T-helper 1 cell (primary cell): ENCODE data around the gene TOR2A.

Experiments
- DNase-seq, 5 donors: peaks; one replicate each; pipeline ENCODE4 v3.0.0-alpha.2; 2012 to 2020

TOR2A gene

DNA sequence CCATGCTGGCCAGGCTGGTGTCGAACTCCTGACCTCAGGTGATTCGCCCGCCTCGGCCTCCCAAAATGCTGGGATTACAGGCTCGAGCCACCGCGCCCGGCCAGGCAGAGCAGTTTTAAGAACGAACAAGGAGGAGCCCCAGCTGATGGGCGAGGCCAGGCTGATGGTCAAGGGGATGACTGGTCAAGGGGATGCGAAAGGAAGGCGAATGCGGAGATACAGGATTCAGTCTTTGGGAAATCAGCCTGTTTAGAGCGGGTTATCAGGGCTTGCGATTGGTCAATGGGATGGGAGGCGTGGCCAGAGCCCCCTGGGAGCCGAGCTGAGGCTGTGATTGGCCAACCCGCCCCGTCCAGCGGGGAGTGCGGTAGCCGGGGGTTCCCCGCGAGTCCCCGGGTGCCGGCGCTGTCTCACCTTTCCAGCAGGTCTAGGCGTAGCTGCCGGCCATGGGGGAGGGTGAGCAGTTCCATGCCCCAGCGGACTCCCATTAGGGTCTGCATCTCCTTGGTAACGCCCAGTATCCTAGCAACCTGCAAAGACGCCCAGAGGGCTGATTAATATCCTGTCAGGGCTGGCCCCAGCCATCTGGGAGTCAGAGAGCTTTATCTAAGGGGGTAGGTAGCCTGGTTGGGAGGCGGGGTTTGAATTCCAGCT lies 7.5 kb upstream of the TOR2A start:
- no peak for DNase-seq

DNA sequence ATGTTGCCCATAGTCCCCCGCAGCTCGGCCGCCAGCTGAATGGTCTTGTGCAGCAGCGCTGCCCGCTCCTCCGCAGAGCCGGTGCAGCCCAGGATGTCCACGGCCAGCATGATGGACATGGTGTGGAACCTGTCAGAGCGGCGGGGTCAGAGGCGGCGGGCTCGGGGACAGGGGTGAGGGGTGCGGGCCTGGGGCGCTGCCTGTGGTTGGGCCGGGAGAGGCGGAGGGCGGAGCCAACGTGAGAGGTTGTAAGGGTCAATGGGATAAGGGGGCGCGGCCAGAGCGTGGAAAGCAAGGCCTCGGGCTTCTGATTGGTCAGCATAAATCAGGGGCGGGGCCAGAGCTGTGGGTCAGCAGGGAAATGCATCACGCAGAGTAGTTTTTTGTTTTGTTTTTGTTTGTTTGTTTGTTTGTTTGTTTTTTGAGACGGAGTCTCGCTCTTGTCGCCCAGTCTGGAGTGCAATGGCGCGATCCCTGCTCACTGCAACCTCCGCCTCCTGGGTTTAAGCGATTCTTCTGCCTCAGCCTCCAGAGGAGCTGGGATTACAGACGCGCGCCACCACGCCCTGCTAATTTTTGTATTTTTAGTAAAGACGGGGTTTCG lies 6.8 kb upstream of the TOR2A start:
- DNase-seq: no peak

DNA sequence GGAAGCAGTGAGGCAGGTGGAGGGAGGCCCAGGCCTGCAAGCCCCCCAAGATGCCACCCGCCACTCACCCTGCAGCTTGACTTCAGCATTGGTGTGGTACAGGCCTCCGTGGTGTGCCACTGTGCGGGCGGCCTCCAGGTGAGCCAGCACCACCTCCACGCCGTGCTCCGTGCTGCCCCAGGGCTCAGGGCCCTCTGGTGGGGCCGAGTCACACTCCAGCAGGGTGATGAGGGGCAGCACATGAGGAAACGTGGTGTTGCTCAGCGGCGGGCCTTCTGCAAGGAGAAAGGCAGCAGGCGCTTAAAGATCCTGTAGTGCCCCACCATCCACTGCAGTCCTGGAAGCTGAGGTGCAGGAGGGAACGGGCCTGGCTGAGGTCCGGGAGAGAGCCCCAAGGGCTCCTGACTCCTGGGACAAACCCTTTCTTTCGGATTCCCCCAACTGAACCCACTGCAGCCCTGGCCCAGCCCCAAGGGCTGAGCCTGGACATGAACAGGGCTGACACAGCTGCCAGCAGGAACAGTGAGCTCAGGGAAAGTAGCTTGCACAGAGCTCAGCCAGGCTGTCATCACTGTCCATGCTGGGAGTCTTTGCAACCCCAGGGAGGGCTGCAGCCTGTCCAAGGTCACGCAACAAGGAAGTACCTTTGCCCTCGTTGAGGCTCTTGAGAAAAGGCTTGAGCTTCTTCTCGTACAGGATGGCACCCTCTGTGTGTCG lies 4.7 kb upstream of the TOR2A start:
- no peak for DNase-seq

DNA sequence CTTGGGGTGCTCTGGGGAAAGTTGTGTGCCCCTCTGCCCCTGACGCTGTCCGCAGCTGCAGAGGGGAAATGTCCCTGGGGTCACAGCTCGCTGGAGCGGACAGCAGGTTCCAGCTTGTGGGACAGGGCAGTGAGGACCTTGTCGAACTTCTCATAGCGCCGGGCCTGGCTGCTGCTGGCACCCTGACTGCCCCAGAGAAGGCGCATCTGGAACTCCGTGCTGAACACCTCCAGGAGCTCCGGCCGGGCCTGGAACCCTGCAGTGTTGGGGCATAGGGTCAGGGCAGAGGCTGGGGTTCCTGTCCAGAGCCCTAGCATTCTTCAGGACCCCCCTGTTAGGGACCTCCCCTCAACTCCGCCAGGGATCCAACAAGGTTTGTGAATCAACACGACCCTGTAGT lies 3.6 kb upstream of the TOR2A start:
- DNase-seq: no peak

DNA sequence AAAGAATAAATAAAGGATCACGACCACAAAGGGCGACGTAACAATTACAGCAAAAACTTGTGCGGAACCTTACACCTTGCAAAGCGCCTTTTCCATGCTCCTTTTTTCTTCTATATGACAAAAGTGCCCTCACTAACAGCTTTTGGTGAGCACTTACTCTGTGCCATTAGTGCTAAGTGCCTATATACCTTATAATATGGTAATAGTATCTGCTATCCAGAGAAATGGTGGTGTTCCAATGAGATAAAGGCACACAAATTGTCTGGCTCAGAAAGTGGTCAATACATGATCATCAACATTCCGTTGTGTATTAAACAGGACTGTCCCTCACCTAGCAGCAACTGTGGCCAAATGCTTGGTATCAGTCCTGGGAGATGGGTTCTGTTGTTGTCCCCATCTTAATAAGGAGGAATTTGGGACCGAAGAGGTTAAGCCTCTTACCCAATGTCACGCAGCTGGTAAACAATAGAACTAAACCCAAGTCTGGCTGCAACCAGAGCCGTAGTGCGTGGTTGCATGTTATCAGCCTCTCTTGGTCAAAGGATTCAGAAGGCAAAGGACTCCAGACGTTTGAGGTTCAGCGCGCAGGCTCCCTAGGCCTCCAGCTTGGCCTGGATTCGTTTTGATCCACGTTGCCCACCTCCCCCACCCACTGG lies 564 bp upstream of the TOR2A start:
- DNase-seq: no peak

DNA sequence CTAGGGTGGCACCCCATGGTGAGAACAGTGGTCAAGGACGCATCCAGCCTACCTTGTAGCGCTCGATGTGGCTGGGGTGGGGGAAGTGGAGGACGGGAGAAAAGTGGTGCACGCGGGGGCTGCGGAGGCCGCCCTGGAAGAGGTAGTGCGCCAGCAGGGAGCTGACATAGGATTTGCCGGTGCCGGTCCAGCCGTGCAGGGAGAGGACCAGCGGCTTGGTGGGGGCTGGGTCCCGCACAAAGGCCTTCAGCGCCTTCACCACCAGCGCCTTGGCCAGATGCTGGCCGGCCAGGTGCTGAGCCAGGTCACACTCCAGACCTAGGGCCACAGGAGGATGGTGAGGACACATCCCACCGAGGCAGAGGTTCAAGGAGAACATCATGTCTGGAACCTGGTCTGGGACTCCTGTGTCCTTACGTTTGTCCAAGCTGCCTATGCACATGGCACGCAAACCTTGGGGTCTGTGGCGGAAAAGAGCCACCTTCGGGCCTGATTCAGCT lies 797 bp downstream of the TOR2A start:
- no peak for DNase-seq

DNA sequence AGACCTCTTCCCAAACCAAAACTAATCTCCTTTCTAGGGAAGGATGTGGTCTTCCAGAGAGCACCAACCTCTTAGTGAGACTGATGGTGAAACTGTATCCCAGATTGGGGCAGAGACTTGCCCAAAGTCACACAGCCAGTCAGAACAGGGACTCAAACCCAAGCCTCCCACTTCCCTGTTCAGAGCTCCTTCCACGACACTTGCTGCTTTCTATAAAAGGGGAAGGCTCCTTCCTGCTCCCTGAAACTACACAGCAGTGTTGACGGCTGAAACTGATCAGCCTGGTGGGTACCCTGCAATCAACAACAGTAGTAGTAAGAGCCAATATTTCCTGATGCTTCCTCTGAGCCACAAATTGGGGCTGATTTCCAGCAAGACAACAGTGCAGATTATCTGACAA lies 1.5 kb downstream of the TOR2A start:
- DNase-seq: no peak

DNA sequence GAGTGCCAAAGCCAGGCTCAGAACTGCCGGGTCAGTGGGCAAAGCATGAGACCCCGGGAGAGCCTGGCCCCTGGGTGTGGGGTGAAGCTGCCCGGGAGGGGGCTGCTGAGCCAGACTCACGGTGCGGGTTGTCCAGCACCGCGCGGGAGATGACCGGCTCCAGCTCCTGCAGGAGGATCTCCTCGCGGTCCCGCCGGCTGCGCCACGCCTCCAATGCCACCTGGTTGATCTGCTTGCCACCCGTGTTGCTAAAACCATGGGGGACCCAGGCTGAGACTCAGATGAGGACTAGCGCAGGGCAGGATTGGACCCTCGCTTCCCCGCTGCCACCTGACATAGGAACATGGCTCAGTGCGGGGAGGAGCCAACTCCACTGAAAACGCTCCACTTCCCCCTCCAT lies 2.6 kb downstream of the TOR2A start:
- DNase-seq: no peak

DNA sequence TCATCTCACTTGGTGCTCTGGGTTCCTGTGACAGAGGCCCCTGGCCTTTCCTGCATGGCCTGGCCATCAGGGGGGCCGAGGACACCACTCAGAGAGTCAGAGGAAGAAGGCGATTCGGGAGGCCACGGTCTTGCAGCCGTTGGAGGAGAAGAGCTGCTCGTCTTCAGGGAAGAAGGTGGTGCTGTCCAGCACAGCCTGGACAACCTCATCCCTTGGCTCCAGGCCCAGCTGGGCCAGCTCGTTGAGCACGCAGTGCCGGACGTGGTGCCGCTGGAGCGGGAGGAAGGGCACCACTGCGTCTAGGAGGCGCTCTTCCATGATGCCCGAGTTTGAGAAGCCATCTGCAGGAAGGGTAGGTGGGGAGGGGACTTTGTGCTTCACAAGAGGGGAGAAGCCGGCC lies 3.2 kb downstream of the TOR2A start:
- DNase-seq: no peak

DNA sequence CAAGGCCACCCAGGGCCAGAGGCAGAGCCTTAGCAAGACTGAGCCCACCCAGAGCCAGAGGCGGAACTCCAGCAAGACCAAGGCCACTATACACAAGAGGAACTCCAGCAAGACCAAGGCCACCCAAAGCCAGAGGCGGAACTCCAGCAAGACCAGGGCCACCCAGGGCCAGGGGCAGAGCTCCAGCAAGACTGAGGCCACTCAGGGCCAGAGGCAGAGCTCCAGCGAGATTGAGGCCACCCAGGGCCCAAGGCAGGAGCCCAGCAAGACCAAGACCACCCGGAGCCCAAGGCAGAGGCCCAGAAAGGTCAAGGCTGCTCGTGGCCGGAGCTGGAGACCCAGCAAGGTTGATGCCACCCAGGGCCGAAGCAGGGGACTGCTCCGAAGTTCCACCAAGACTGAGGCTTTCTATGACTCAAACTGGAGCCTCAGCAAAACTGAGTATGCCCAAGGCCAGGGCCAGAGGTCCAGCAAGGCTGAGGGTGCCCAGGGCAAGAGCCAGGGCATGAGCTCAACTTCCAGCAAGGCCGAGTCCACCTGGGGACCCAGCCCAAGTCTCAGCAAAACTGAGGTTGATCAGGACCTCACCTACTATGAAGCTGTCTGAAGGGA lies 4.2 kb downstream of the TOR2A start:
- no peak for DNase-seq

DNA sequence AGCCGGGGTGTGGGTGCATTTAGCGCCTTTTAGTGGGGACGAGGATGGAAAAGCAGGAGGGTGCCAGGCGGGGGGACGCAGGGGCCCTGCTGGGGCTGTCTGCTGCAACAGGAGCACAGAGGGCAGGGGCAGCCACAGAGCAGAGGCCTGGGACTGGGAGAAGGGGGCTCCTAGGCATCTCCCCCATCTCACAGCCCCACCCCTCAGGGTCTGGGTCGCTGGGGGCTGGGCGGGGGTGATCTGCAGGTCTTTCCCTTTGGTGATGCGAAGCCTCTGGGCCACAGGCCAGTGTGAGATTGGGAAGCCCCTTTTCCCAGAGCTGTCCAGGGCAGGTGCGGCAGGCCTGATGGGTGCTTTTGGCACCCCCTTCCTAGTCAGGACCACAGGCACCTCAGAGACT lies 4.8 kb downstream of the TOR2A start:
- DNase-seq: no peak

DNA sequence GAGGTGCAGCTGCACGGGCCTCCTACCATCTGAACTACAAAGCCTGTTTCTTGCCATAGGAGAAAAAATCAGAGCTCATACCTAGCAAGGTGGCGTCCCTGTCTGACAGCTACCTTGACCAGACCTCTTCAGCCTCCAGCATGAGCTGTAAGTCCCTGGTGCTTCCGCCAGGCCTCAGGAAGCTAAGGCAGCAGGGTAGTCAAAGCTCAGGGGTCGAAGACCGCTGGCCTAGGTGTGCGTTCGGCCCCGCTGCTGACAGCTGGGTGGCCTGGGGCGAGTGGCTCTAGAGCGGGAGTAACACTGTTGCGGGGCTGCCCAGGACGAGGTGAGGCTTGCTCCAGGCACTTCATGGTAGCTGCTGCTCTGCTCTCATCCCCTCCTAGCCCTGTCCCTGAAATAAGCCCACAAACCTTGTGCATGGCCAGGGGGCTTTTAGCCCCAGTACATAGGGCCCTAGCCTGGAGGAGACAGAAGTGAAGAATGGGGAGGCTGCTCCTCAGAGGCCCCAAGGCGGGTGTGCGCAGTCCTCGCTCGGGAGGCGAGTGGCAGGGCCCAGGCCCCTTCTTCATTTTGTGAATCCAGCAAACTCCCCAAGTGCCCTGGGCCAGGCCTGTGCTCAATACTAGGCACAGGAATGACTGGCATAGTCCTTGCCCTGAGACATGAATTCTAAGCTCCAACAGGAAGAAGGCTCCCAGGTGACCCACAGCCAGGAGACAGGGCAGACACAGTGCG lies 5.4 kb downstream of the TOR2A start:
- DNase-seq: no peak

DNA sequence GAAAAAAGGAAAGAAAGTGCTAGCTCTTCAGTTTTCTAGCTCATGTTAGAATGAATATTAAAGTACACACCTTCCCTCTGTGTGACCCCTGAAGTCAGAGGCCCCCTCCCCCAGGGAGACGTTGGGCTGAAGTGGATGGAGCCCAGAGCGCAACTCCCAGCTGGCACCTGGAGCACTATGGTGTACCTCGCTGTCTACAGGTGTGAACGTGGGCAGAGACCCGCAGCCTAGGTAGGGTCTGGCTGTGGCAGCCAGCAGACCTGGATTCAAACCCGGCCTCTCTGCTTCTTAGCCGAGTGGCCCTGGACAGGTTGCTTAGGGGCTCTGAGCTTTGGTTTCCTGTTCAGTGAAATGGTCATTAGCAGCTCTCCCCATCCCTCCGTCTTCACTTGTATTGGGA lies 6.3 kb downstream of the TOR2A start:
- no peak for DNase-seq

DNA sequence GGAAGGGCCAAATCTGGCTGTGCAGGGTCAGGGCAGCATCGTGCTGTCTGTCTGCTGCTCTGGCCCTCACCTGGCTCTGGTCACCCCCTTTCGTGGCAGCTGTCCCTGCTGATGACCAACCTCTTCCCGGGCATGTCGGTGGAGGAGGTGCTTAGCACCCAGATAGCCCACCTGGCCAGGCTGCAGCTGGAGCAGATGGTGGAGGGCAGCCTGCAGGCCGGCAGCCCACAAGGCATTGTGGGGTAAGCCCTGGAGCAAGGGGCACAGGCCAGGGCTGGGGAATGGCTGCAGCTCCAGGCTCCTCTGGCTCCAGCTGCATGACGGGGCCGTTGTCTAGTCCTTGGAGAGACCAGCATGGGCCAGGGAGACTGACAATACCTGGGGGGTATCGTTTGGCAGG lies 8.2 kb downstream of the TOR2A start:
- DNase-seq: no peak

DNA sequence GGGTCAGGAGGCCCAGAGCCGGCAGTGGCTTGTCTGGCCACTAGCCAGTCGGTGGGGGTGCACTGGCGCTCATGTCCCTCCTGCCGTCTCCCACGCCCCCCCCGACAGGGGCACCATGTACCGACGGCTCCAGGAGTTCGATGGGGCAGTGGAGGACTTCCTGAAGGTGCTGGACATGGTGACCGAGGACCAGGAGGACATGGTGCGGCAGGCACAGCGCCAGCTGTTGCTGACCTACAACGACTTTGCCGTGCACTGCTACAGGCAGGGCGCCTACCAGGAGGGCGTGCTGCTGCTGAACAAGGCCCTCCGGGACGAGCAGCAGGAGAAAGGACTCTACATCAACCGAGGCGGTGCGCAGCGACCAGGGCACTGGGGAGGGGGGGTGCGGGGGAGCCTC lies 11.1 kb downstream of the TOR2A start:
- no peak for DNase-seq

DNA sequence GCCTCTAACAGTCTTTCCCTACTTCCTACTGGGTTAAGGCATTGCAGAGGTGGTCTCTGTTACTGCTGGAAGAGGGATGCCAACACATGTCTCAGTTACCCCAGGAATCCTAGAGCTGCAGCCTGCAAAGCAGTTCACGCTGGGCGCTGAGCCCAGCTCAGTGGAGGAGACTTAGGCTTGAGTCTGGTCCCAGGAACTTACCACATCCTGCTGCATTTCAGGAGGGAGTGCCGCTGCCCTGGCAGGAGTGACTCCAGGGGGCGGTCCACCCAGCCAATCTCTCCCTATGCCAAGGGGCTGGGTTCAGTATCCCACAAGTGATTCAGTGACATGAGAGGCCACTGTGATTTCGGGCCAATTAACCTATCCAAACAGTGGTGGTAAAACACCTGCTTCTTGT lies 11.7 kb downstream of the TOR2A start:
- no peak for DNase-seq

DNA sequence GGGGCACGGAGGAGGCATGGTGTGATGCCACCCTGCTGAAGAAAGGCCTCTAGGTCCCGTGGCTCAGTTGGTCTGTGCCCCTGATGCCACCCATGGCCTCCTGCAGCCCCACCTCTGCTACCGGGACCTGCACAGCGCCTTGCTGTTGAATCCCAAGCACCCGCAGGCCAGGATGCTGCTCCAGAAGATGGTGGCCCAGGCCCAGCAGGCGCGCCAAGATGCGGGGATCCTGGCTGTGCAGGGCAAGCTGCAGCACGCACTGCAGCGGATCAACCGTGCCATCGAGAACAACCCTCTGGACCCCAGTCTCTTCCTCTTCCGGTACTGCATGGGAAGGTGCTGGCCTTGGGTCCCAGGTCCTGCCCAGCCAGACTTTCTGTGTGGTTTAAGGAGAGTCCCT lies 12.1 kb downstream of the TOR2A start:
- no peak for DNase-seq

DNA sequence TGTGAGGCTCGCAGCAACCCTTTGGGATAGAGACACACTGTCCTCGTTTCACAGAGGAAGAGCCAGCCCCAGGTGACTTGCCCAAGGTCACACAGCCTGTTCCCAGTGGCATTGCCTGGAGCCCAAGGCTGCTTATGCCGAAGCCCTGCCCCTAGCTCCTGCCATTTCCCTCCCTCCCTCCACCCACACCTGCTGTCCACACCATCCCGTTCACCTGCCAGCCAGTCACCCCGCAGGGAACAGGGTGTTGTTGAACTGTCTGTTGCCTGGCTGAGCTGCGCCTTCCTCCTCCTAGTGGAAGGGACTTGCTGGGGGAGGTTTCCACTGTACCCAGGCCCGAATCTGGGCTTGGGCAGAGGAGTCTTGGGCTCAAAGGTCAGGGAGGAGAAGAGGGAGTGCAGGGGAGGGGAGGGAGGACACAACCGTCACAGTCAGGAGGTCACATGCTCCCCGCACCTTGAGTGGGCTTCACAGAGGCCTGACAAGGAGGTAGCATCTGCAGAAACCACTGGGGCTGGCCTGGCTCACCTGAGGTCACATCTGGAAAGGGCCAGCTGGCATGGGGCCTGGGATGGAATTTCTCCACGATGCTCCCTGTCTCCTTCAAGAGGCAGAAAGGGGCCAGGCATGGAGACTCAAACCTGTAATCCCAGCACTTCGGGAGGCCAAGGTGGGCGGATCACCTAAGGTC lies 12.9 kb downstream of the TOR2A start:
- DNase-seq: no peak

DNA sequence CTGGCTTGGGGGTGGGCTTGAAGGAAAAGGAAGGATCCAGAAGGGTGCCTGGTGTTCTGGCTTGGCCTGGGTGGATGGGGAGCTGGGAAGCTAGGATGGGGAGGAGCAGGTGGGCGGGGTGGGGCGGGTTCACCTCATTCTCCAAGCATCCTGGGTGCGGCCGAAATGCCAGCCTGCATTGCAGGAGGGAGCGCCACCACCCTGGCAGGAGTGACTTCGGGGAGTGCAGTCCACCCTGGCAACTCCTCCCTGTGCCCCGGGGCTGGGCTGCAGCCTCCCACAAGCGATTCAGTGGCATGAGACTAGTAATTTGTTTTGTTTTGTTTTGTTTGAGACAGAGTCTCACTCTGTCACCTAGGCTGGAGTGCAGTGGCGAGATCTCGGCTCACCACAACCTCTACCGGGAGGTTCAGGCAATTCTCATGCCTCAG lies 13.7 kb downstream of the TOR2A start:
- DNase-seq: no peak

DNA sequence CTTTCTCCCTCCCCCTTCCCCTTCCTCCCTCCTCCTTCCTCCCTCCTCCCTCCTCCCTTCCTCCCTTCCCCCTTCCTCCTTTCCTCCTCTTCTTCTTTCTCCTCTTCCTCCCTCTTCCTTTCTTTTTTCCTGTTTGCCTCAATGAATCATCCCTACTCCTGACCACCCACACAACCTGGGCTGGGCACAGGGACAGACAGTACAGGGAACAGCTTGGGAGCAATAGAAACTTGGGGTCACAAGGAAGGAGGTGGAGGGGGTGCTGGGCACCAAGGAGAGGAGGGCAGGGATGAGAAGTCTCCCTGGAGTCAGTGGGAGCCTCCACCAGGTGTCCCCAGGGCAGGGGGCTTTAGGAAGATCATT lies 14.2 kb downstream of the TOR2A start:
- DNase-seq: no peak

DNA sequence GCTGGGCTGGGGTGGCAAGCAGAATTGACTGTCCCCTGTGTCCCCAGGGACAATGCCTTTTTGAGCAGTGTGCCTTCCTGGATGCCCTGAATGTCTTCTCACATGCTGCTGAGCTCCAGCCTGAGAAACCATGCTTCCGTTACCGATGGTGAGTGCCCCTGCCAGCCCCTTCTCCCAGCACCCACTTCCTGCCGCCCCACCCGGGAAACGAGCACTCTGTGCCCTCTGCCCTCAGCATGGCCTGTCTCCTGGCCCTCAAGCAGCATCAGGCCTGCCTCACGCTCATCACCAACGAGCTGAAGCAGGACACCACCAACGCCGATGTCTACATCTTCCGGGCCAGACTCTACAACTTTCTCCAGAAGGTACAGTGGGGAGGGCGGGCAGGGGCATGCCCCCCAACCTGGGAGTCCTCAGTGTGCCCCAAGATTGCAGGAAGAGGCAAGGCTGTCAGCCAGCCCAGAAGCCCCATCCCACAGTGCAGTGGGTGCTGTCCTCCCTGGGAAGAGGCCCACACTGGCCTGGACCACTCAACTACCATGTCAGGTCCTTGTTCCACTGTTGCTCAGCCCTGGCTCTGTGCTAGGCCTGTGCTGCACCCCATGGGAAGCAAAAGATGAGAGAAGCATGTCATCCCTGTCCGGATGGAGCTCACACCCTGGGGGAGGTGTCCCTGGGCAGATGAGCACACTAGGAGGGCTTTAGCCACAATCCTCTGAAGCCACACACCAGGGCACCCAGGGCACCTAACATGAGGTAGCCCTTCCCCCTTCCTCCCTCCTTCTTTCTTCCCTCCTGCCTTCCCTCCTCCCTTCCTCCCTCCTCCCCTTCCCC lies 14.8 kb downstream of the TOR2A start:
- no peak for DNase-seq
